ENCODE results near the gene TMPRSS9. TPM values are rescaled to one million over a fixed set of nuclear protein-coding genes. Genes with fewer than 3 reads are reported as not detected.

TMPRSS9 gene
- total and polyA plus RNA-seq, 2 of the 13 experiments (the other 11 are each of a cell fraction or from before 2014, with no cell fraction given): 2.5 to 5.2 TPM

- TF ChIP-seq DZIP1 (CRISPR knock-in tag; IDR thresholded peaks at IDR 0.05) (no peak), ATF3 (CRISPR knock-in tag; IDR thresholded peaks at IDR 0.05) (no peak), ZNF781 (CRISPR knock-in tag; IDR thresholded peaks at IDR 0.05; ENCODE audit: borderline replicate concordance, not compliant biosample characterization) (no peak), SKIL (CRISPR knock-in tag; IDR thresholded peaks at IDR 0.05; ENCODE audit: borderline replicate concordance) (no peak), ZNF10 (CRISPR knock-in tag; IDR thresholded peaks at IDR 0.05; ENCODE audit: borderline replicate concordance, low read depth) (no peak), ATF7-NPFF (CRISPR knock-in tag; IDR thresholded peaks at IDR 0.05; ENCODE audit: low read depth) (peak; percentile 93), MTA1 (CRISPR knock-in tag; IDR thresholded peaks at IDR 0.05; ENCODE audit: borderline replicate concordance) (peak; percentile 92; the same call in 1 of the 2 replicates), CERS6 (CRISPR knock-in tag; IDR thresholded peaks at IDR 0.05) (no peak), HOXA9 (CRISPR knock-in tag; IDR thresholded peaks at IDR 0.05; ENCODE audit: borderline replicate concordance) (no peak; the same call in 1 of the 2 replicates), KLF12 (CRISPR knock-in tag; IDR thresholded peaks at IDR 0.05; ENCODE audit: borderline replicate concordance) (peak; percentile 56; the same call in 1 of the 2 replicates), PBX3 (CRISPR knock-in tag; IDR thresholded peaks at IDR 0.05; ENCODE audit: borderline replicate concordance) (no peak), MYC (CRISPR knock-in tag; IDR thresholded peaks at IDR 0.05; ENCODE audit: borderline replicate concordance) (peak; percentile 74), FOXJ3 (CRISPR knock-in tag; IDR thresholded peaks at IDR 0.05; ENCODE audit: borderline replicate concordance) (peak; percentile 74; the same call in 1 of the 2 replicates), DR1 (CRISPR knock-in tag; IDR thresholded peaks at IDR 0.05) (peak; percentile 50; the same call in 1 of the 2 replicates), ZHX1 (CRISPR knock-in tag; IDR thresholded peaks at IDR 0.05; ENCODE audit: low read depth) (0 out of 2 replicates have a peak, but pooled peaks have one; percentile 62)
Observed at GRCh38 chr19:2462635-2463421, 102.8 kb downstream of the TMPRSS9 start (continued).
